GM21528 (cell line): ENCODE data around the gene JAG2.

Source experiments
- ATAC-seq: cut with Tn5 transposase; IDR thresholded peaks from one replicate; pipeline ENCODE4 v1.9.1; 2021; ENCODE audit warnings: mild to moderate bottlenecking, moderate library complexity; ENCODE audit not compliant: unreplicated experiment, low FRiP score

Gene JAG2

GRCh38 chr14:105168496-105168978 lies at the start of gene JAG2:
TSS of gene JAG2 (minus strand) at chr14:105168776. CDS start at chr14:105168420, 356 bp downstream.
- ATAC-seq: no peak

- ATAC-seq: no peak
Measured at GRCh38 chr14:105217774-105218173, 49.2 kb upstream of the JAG2 start.

- no peak for ATAC-seq
Measured at GRCh38 chr14:105216490-105217247, 48.1 kb upstream of the JAG2 start.

GRCh38 chr14:105215602-105216001 lies 47.0 kb upstream of the JAG2 start:
- ATAC-seq: no peak

- ATAC-seq: no peak
Measured at GRCh38 chr14:105214324-105214915, 45.8 kb upstream of the JAG2 start.

- ATAC-seq: no peak
Measured at GRCh38 chr14:105213361-105213760, 44.8 kb upstream of the JAG2 start.

GRCh38 chr14:105212541-105213300 lies 44.1 kb upstream of the JAG2 start:
- no peak for ATAC-seq

GRCh38 chr14:105211758-105212089 lies 43.1 kb upstream of the JAG2 start:
- no peak for ATAC-seq

- no peak for ATAC-seq
Measured at GRCh38 chr14:105211086-105211757, 42.6 kb upstream of the JAG2 start.

GRCh38 chr14:105210266-105211025 lies 41.9 kb upstream of the JAG2 start:
- no peak for ATAC-seq

GRCh38 chr14:105209646-105210045 lies 41.1 kb upstream of the JAG2 start:
- no peak for ATAC-seq

- ATAC-seq: no peak
Measured at GRCh38 chr14:105209091-105209490, 40.5 kb upstream of the JAG2 start.

- no peak for ATAC-seq
Measured at GRCh38 chr14:105208738-105209075, 40.1 kb upstream of the JAG2 start.

GRCh38 chr14:105207996-105208737 lies 39.6 kb upstream of the JAG2 start:
- ATAC-seq: no peak

GRCh38 chr14:105207460-105207901 lies 38.9 kb upstream of the JAG2 start:
- no peak for ATAC-seq

GRCh38 chr14:105206873-105207272 lies 38.3 kb upstream of the JAG2 start:
- no peak for ATAC-seq

- no peak for ATAC-seq
Measured at GRCh38 chr14:105205673-105206208, 37.2 kb upstream of the JAG2 start.

GRCh38 chr14:105204931-105205672 lies 36.5 kb upstream of the JAG2 start:
- ATAC-seq: no peak
